ENCODE data around the gene SYNGR4. TPM values are rescaled to one million over a fixed set of nuclear protein-coding genes. Genes with fewer than 3 reads are reported as not detected.

The SYNGR4 gene, protein sequence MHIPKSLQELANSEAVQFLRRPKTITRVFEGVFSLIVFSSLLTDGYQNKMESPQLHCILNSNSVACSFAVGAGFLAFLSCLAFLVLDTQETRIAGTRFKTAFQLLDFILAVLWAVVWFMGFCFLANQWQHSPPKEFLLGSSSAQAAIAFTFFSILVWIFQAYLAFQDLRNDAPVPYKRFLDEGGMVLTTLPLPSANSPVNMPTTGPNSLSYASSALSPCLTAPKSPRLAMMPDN
- not detected in 2 replicates for total RNA-seq

DNA sequence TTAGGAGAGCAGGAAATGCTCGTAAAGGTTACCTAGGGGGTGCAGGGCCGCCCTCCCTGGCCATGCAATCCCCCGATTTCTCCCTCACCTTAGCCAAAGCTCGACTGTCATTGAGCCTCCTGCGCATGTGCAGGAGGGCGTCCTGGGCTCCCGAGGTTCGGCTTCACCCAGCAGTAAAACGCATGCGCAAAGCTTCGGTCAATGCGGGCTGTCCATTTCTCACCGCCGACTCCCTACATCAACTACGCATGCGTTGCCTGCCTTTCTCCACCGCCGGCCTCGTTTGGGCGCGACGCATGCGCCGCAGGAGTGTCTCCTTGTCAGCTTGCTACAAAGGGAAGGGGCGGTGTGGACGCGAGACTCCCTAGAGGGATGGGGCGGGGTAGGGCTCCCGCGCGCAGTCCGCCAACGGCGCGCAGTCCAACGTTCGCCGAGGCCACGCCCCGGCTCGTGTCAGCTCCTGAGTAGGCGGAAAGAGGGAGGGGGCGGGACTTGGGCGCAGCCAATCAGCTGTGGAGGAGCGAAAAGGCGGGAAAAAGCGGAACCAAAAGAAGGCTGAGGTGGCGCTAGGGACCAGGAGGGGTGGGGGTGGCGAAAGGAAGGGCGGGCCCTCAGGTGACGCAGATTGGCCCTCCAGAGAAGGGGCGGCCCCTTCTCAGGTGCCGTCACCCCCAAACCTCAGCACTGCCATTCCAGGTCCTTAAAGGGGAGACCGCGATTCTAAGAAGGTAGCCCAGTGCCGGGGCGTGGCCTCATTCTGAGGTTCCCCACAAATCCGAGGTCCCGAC is at the start of gene SYNGR4, which contains the start of gene TMEM143:
SYNGR4 (plus strand) TSS at position 558 of the 788 bp plus-strand sequence. CDS start 1,476 bp downstream, outside the sequence.
TMEM143 (minus strand) TSS at position 131 of the 788 bp plus-strand sequence; CDS start at position 111, 20 bp downstream.

DNA sequence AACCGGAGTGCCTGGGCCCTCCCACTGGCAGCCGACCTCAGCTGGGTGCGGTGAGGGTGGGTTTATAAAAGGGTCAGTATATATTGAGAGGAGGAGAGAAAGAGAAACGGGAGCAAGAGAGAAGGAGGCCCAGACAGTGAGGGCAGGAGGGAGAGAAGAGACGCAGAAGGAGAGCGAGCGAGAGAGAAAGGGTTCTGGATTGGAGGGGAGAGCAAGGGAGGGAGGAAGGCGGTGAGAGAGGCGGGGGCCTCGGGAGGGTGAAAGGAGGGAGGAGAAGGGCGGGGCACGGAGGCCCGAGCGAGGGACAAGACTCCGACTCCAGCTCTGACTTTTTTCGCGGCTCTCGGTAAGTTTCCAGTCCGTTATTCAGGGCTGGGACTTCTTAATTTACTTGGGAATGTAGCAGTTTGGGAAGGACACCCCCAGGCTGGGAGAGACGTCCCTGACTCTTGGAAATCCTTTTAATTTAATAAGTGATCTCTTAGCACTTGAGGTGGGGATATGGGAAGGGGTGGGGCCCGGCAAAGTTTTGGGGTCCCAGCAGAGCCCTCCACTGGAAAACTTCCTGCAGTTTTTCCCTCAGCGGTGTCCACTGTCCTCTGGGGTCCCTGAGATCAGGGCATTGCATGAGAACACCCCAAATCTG is 38.8 kb upstream of the SYNGR4 start, which contains the start of gene EMP3:
EMP3 (plus strand) TSS at position 288 of the 646 bp plus-strand sequence. CDS start 1,293 bp downstream, outside the sequence.

DNA sequence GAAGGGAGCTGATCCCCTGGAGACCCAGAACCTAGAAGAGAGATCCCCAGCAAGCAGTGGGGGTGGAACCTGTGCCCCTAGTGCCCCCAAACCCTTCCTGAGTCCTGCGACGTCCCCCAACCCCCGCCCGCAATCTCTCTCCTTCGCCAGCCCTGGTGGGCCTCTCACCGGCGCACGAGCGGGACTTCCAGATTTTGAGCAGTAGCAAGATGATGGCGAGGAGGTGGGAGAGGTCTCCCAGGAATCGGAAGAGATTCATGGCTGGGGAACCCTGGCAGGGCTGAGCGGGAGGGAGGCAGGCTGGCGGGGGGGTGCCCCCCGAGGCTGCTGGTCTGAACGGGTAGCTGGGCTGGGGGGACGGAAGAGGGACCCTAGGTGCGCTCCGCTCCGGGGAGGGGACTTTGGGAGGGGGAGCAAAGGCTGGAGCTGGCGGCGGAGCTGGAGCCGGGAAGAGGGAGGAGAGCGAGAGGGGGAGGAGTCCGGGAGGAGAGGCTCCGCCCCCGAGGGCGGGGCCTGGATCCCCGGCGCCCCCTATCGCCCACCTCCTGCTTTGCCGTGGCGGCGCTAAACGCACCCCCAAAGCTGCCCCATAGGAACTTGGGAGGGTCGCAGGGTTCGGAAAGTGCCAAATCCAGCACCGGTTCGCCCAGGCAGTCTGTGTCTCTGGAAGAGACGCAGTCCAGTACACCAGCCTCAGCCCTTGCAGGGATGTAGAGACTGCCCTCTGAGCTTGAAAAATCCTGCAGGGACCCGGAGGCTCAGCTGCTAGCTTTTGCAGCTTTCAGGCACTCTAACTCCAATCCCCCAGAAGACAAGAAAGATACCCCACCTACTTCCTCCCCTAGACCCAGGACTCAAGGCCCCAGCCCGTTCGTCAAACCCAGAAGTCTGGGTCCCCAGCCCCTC is 27.2 kb downstream of the SYNGR4 start, which contains the start of gene KDELR1:
KDELR1 (minus strand) TSS at position 452 of the 906 bp plus-strand sequence; CDS start at position 259, 193 bp downstream.

DNA sequence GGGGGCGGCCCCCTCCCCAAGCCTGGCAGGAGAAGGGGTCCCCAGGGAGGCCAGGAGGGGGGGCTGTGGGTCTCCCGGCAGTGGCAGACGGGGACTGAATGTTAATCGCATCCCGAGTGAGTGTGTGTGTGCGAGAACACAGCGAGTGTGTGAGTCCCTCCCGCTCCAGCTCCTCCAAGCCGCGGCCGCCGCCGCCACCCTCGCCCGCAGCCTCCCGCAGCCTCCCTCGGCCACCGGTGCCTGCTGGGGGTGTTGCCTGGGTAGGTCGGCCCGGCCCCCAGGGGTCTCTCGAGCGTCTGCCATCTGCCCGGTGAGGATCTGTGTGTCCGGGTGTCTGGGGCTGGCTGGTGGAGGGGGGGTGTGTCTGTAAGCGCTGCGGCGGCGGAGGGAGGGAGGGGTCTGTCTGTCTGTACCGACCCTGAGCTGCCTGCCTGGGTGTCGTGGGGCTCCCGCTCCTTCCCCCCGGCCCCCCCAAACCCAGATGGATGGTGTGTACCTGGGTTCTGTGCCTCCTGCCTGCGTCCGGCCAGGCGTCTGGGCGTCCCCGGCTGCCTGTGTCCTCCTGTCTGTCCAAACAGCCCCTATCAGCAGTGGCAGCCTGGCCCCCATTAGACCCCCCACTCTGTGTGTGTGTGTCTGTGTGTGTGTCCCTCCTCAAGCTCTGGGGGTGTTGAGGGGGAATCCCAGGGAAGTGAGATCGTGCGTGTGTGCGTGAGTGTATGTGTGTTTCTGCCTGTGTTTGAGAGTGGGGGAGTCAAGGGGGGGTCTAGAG is 29.6 kb downstream of the SYNGR4 start, which contains the start of gene GRIN2D:
GRIN2D (plus strand) TSS at position 110 of the 772 bp plus-strand sequence. CDS start 4,725 bp downstream, outside the sequence.

Other genes starting within 250 kb of the SYNGR4 start
- 19.1 and 58.9 TPM in 2 replicates for gene LIG1, start 194.0 kb upstream of the SYNGR4 start, total RNA-seq
- 3.1 TPM in 2 replicates for gene ZSWIM9, start 193.7 kb upstream of the SYNGR4 start, total RNA-seq
- 13.1 and 16.0 TPM in 2 replicates for gene CARD8, start 108.5 kb upstream of the SYNGR4 start, total RNA-seq
- gene ZNF114, start 94.3 kb upstream of the SYNGR4 start, total RNA-seq = 0.11 TPM in 1 of 2 replicates, not detected in the other
- 67.6 and 92.0 TPM in 2 replicates for gene EMP3, start 38.8 kb upstream of the SYNGR4 start, total RNA-seq
- gene TMEM143, start 427 bp upstream of the SYNGR4 start, total RNA-seq = 3.1 and 4.1 TPM in 2 replicates
- gene KDELR1, start 27.2 kb downstream of the SYNGR4 start, total RNA-seq = 36.3 and 56.2 TPM in 2 replicates
- 0.25 and 0.33 TPM in 2 replicates for gene GRIN2D, start 29.3 kb downstream of the SYNGR4 start, total RNA-seq
- gene GRWD1, start 81.6 kb downstream of the SYNGR4 start, total RNA-seq = 28.5 and 40.9 TPM in 2 replicates
- 0.33 and 0.37 TPM in 2 replicates for gene KCNJ14, start 91.2 kb downstream of the SYNGR4 start, total RNA-seq
- 49.9 and 52.8 TPM in 2 replicates for gene CYTH2, start 105.0 kb downstream of the SYNGR4 start, total RNA-seq
- gene LMTK3, start 147.5 kb downstream of the SYNGR4 start, total RNA-seq = under 0.01 and 0.37 TPM in 2 replicates
- gene SULT2B1, start 187.8 kb downstream of the SYNGR4 start, total RNA-seq = not detected in 2 replicates
- gene SPACA4, start 242.4 kb downstream of the SYNGR4 start, total RNA-seq = not detected in 2 replicates